Measurements from ENCODE around the gene ZBP1. TPM values are rescaled to one million over a fixed set of nuclear protein-coding genes. Genes with fewer than 3 reads are reported as not detected.

Gene ZBP1
- polyA plus RNA-seq, 1 of the 3 experiments (the other 2 are of a cell fraction): not detected

DNA sequence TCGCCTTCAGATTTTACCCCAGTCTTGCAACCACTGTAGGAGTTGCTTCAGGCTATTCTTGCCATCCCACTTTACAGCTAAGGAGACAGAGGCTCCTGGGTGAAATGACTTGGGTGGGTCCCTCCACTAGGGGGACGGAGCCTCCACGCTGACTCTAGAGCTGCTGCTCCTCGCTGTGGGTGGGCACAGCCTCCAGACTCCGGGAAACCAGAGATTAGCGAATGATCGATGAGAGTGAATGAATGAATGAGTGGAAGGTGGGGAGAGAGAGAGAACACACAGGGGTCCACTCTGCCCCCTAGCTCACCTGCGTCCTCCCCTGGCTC, 10.4 kb downstream of the ZBP1 start:
- H3K9me3 ChIP-seq: no peaks in the 10 kb centered on the region
- TF ChIP-seq FOXM1 (IDR thresholded peaks at IDR 0.05; ENCODE audit: low read depth): no peak
- no peak for TF ChIP-seq CHD2 (IDR thresholded peaks at IDR 0.05; ENCODE audit: low read length, partially characterized antibody)
- TF ChIP-seq, protein P1, sequence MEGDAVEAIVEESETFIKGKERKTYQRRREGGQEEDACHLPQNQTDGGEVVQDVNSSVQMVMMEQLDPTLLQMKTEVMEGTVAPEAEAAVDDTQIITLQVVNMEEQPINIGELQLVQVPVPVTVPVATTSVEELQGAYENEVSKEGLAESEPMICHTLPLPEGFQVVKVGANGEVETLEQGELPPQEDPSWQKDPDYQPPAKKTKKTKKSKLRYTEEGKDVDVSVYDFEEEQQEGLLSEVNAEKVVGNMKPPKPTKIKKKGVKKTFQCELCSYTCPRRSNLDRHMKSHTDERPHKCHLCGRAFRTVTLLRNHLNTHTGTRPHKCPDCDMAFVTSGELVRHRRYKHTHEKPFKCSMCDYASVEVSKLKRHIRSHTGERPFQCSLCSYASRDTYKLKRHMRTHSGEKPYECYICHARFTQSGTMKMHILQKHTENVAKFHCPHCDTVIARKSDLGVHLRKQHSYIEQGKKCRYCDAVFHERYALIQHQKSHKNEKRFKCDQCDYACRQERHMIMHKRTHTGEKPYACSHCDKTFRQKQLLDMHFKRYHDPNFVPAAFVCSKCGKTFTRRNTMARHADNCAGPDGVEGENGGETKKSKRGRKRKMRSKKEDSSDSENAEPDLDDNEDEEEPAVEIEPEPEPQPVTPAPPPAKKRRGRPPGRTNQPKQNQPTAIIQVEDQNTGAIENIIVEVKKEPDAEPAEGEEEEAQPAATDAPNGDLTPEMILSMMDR (IDR thresholded peaks at IDR 0.05): peak; percentile 25
- no peak for TF ChIP-seq ELF1 (IDR thresholded peaks at IDR 0.05)
- TF ChIP-seq FOXJ3 (CRISPR knock-in tag; IDR thresholded peaks at IDR 0.05): no peak
- TF ChIP-seq POLR2AphosphoS5 (IDR thresholded peaks at IDR 0.05; ENCODE audit: low read depth, low read length): no peak
- H3K4me3 ChIP-seq (ENCODE audit: low read depth in 2 of 2, low read length in 1 of 2): no peak overlapping the region
- DNase-seq: no peak
- POLR2A ChIA-PET: no interaction called here
- no peak overlapping the region for H3K4me2 ChIP-seq
- no peak overlapping the region for H3K27ac ChIP-seq (ENCODE audit: low read depth in 2 of 2, low read length in 1 of 2)
- H3K4me1 ChIP-seq (ENCODE audit: control insufficient read depth in 1 of 2, insufficient read depth in 2 of 2, low read depth in 1 of 2, low read length in 1 of 2): no peaks in the 10 kb centered on the region
- H3K27me3 ChIP-seq (ENCODE audit: insufficient read depth): no peaks in the 10 kb centered on the region; the same call in 1 of the 2 replicates
- H3K36me3 ChIP-seq (replicated peaks in 1 of 2; ENCODE audit: control insufficient read depth in 1 of 2, insufficient read depth in 2 of 2, low read length in 1 of 2): no peaks in the 10 kb centered on the region
- H3K9me2 ChIP-seq: no peaks in the 10 kb centered on the region
- 73% methylated on average over 7 of the region's 8 CpGs for WGBS (ENCODE audit: low lambda C conversion rate)
- no peaks in the 10 kb centered on the region for H3K79me2 ChIP-seq (ENCODE audit: insufficient read depth)
- H3K9ac ChIP-seq: no peak overlapping the region
- H2AFZ ChIP-seq (ENCODE audit: low read depth): no peak overlapping the region
- H4K20me1 ChIP-seq (ENCODE audit: insufficient read depth): no peaks in the 10 kb centered on the region
- no peaks in the 10 kb centered on the region for H3F3A ChIP-seq (replicated peaks; ENCODE audit: insufficient read depth)
- CTCF ChIA-PET: interaction anchor here (0.9 to 4.3 kb wide), 8 partner anchors 10 to 600 kb away, joined by 3 to 25 read pairs (median 3); partner anchors contain the start of gene ZBP1

DNA sequence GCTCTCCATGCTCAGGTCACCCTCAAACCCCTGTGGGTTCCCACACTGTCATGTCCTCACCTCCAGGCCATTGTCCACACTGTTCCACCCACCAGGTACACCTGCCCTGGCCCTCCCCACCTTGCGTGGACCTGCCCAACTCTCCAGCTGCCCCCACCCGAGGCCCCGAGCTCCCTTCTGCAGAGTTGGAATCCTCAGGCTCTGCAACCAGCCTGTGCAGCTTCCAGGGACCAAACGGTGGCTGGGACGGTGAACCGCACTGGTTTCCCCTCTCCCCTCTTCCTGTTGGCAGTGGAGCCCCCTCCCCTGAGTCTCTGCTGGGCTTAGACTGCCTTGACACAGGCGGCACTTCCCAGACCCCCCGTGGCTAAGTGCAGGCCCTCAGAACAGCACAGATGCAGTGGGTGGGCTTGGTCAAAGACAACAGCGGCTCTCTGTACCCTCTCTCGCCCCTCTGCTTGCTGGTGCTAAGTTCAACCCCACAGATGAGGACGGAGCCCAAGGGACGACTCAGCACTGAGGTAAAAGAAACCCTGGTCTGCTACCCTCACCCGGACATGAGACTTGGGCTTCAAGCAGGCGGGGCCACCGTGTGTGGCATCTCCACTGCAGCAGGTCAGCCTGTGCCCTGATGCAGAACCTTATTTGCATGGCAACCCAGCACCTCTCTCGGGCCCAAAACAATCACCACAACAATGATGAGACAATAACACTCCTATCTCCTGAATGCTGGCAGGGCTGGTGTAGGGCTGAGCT, 11.0 kb downstream of the ZBP1 start:
- Histone ChIP-seq H2AFZ (ENCODE audit: low read depth) (no peak overlapping the region), H4K20me1 (ENCODE audit: insufficient read depth) (no peaks in the 10 kb centered on the region), H3K9ac (no peak overlapping the region), H3K27me3 (ENCODE audit: insufficient read depth) (no peaks in the 10 kb centered on the region; the same call in 1 of the 2 replicates), H3K9me3 (no peaks in the 10 kb centered on the region), H3F3A (replicated peaks; ENCODE audit: insufficient read depth) (no peaks in the 10 kb centered on the region), H3K36me3 (replicated peaks in 1 of 2; ENCODE audit: control insufficient read depth in 1 of 2, insufficient read depth in 2 of 2, low read length in 1 of 2) (no peaks in the 10 kb centered on the region), H3K4me1 (ENCODE audit: control insufficient read depth in 1 of 2, insufficient read depth in 2 of 2, low read depth in 1 of 2, low read length in 1 of 2) (no peaks in the 10 kb centered on the region), H3K4me3 (ENCODE audit: low read depth in 2 of 2, low read length in 1 of 2) (no peak overlapping the region), H3K79me2 (ENCODE audit: insufficient read depth) (no peaks in the 10 kb centered on the region), H3K4me2 (no peak overlapping the region), H3K27ac (ENCODE audit: low read depth in 2 of 2, low read length in 1 of 2) (no peak overlapping the region), H3K9me2 (no peaks in the 10 kb centered on the region)
- TF ChIP-seq FOSL2 (IDR thresholded peaks at IDR 0.05; ENCODE audit: borderline replicate concordance, low read depth): no peak
- TF ChIP-seq NFIC (IDR thresholded peaks at IDR 0.05; ENCODE audit: borderline replicate concordance): no peak
- ChIA-PET POLR2A (no interaction called here), CTCF (interaction anchor here (0.9 to 4.3 kb wide), 7 partner anchors 10 to 600 kb away, joined by 3 to 25 read pairs (median 3); partner anchors contain the start of gene ZBP1)
- DNase-seq: no peak
- 68% methylated on average over 15 of the region's 16 CpGs for WGBS (ENCODE audit: low lambda C conversion rate)

DNA sequence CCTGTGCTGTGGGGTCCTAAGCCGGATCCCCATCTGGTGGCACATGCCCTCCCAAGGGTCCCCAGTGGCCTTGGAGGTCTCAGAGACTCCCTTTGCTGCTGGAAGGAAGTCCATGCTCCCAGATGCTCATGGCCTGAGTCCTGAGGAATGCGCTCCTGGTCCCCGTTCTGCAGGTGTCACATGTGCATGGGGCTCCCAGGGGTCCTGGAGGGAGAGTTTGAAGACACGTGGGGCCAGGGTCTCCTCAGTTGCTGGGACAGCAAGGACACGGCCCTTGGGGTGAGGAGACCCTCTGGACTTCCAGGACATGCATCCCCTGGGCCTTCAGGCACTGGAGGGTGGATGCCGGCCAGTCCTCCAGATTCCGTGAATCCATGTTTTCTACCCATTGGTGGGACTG, 11.7 kb downstream of the ZBP1 start:
- WGBS (ENCODE audit: low lambda C conversion rate): 73% methylated on average over 3 of the region's 7 CpGs
- Histone ChIP-seq H3K27me3 (ENCODE audit: insufficient read depth) (no peaks in the 10 kb centered on the region), H3K9me3 (no peaks in the 10 kb centered on the region), H3K27ac (ENCODE audit: low read depth in 2 of 2, low read length in 1 of 2) (no peak overlapping the region), H4K20me1 (ENCODE audit: insufficient read depth) (no peaks in the 10 kb centered on the region), H3K9ac (no peak overlapping the region), H3K4me2 (no peak overlapping the region), H3K4me1 (ENCODE audit: control insufficient read depth in 1 of 2, insufficient read depth in 2 of 2, low read depth in 1 of 2, low read length in 1 of 2) (no peaks in the 10 kb centered on the region), H3K4me3 (ENCODE audit: low read depth in 2 of 2, low read length in 1 of 2) (no peak overlapping the region), H3K9me2 (no peaks in the 10 kb centered on the region), H2AFZ (ENCODE audit: low read depth) (no peak overlapping the region), H3K79me2 (ENCODE audit: insufficient read depth) (no peaks in the 10 kb centered on the region), H3F3A (replicated peaks; ENCODE audit: insufficient read depth) (no peaks in the 10 kb centered on the region), H3K36me3 (replicated peaks in 1 of 2; ENCODE audit: control insufficient read depth in 1 of 2, insufficient read depth in 2 of 2, low read length in 1 of 2) (no peaks in the 10 kb centered on the region)
- no peak for DNase-seq
- ChIA-PET POLR2A (no interaction called here), CTCF (interaction anchor here (1.1 to 4.3 kb wide), 3 partner anchors 11 to 14 kb away, joined by 3 to 19 read pairs (median 3); partner anchors contain the start of gene ZBP1)
- TF ChIP-seq TCF12 (IDR thresholded peaks at IDR 0.05) (no peak), SMC3 (IDR thresholded peaks at IDR 0.05; ENCODE audit: low read depth, low read length) (no peak), YY1 (IDR thresholded peaks at IDR 0.05; ENCODE audit: low read depth) (no peak), ELF1 (IDR thresholded peaks at IDR 0.05) (no peak), RCOR1 (IDR thresholded peaks at IDR 0.05; ENCODE audit: low read length) (no peak), SIN3A (IDR thresholded peaks at IDR 0.05; ENCODE audit: borderline replicate concordance, low read depth, low read length) (no peak), MXI1 (IDR thresholded peaks at IDR 0.05; ENCODE audit: low read depth, low read length) (no peak), RXRA (IDR thresholded peaks at IDR 0.05; ENCODE audit: borderline replicate concordance, low read depth) (no peak)
- TF ChIP-seq, protein P2, sequence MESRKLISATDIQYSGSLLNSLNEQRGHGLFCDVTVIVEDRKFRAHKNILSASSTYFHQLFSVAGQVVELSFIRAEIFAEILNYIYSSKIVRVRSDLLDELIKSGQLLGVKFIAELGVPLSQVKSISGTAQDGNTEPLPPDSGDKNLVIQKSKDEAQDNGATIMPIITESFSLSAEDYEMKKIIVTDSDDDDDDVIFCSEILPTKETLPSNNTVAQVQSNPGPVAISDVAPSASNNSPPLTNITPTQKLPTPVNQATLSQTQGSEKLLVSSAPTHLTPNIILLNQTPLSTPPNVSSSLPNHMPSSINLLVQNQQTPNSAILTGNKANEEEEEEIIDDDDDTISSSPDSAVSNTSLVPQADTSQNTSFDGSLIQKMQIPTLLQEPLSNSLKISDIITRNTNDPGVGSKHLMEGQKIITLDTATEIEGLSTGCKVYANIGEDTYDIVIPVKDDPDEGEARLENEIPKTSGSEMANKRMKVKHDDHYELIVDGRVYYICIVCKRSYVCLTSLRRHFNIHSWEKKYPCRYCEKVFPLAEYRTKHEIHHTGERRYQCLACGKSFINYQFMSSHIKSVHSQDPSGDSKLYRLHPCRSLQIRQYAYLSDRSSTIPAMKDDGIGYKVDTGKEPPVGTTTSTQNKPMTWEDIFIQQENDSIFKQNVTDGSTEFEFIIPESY (IDR thresholded peaks at IDR 0.05; ENCODE audit: borderline replicate concordance, low read depth): no peak
- TF ChIP-seq, protein P3, sequence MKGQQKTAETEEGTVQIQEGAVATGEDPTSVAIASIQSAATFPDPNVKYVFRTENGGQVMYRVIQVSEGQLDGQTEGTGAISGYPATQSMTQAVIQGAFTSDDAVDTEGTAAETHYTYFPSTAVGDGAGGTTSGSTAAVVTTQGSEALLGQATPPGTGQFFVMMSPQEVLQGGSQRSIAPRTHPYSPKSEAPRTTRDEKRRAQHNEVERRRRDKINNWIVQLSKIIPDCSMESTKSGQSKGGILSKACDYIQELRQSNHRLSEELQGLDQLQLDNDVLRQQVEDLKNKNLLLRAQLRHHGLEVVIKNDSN (IDR thresholded peaks at IDR 0.05; ENCODE audit: borderline replicate concordance, low read depth): no peak
